K562 (cell line): ENCODE data around the gene INTS1. TPM values are rescaled to one million over a fixed set of nuclear protein-coding genes. Genes with fewer than 3 reads are reported as not detected.
A peak's percentile ranks its signal among the peaks of the same experiment; 100 is the strongest.

ENCODE experiments used
- ATF1 ChIP-seq, 2 experiments: fragments of 450-650 bp in 1 of 2; IDR thresholded peaks; 2 replicates each; pipeline ENCODE4 v1.6.1; 2016; ENCODE audit warnings: missing compliant biosample characterization in 1 of 2, missing genetic modification characterization in 1 of 2
- CEBPZ ChIP-seq: fragments of 150-350 bp; IDR thresholded peaks from 2 replicates; pipeline ENCODE4 v1.6.1; 2014; ENCODE audit warnings: low read depth, mild to moderate bottlenecking, low read length, borderline replicate concordance
- DEAF1 ChIP-seq: fragments of 450-650 bp; formaldehyde crosslinking; IDR thresholded peaks from 2 replicates; pipeline ENCODE4 v1.4.0; 2020; ENCODE audit warnings: mild to moderate bottlenecking, moderate library complexity
- E2F3 ChIP-seq: fragments of 250-450 bp; sonication (Bioruptor Pico); IDR thresholded peaks from 2 replicates; pipeline ENCODE4 v1.4.0; 2020; ENCODE audit warnings: mild to moderate bottlenecking
- ILF3 ChIP-seq: fragments of 450-650 bp; IDR thresholded peaks from 2 replicates; pipeline ENCODE4 v1.6.1; 2018; ENCODE audit warnings: antibody characterized with exemption, mild to moderate bottlenecking, moderate library complexity, borderline replicate concordance
- KLF1 ChIP-seq: fragments of 450-650 bp; IDR thresholded peaks from 2 replicates; pipeline ENCODE4 v1.6.1; 2016; ENCODE audit warnings: missing genetic modification characterization, missing compliant biosample characterization
- NBN ChIP-seq: fragments of 450-650 bp; IDR thresholded peaks from 2 replicates; pipeline ENCODE4 v1.6.1; 2016; ENCODE audit warnings: low read depth, mild to moderate bottlenecking
- NFE2L1 ChIP-seq: fragments of 450-650 bp; IDR thresholded peaks from 2 replicates; pipeline ENCODE4 v1.6.1; 2016; ENCODE audit warnings: missing genetic modification characterization, low read depth, mild to moderate bottlenecking, missing compliant biosample characterization, moderate library complexity, borderline replicate concordance
- RAD51 ChIP-seq: fragments of 450-650 bp; IDR thresholded peaks from 2 replicates; pipeline ENCODE4 v1.7.1; 2016; ENCODE audit warnings: low read depth, mild to moderate bottlenecking, borderline replicate concordance
- ZBTB40 ChIP-seq, 2 experiments: fragments of 450-650 bp in 1 of 2; sonication (generic) in 1 of 2; formaldehyde crosslinking in 1 of 2; IDR thresholded peaks; 2 replicates each; pipeline versions ENCODE4 v1.7.1 to v1.9.0; 2016 to 2022; ENCODE audit warnings: inconsistent platforms in 1 of 2, mild to moderate bottlenecking in 1 of 2, missing genetic modification reagents in 1 of 2
- ZNF165 ChIP-seq: fragments of 250-450 bp; sonication (Bioruptor Pico); IDR thresholded peaks from 2 replicates; pipeline ENCODE4 v1.4.0; 2020; ENCODE audit warnings: borderline replicate concordance
- polyA plus RNA-seq, 8 experiments: library from polyadenylated mRNA; depleted of rRNA in 4 of 8; stranded (reverse) in 5 of 8; unstranded in 3 of 8; fragments of >200 nt; fragmentation: Nextera tagmentation in 2 of 8; fragmentation: Illumina TruSeq in 1 of 8; extraction: Ambion mirVana in 2 of 8; extraction: Trizol in 1 of 8; gene quantifications; 2 replicates each; pipeline versions ENCODE4 v1.2.1 to v1.2.3, GENCODE V29; 2011 to 2014; ENCODE audit warnings: inconsistent platforms in 1 of 8, missing spikeins in 1 of 8
- total RNA-seq, 7 experiments: library from RNA; depleted of rRNA in 6 of 7; stranded (reverse); fragments of >200 nt in 6 of 7; fragmentation: Illumina TruSeq in 2 of 7; extraction: Trizol in 2 of 7; gene quantifications; 2 replicates each; pipeline versions ENCODE4 v1.2.1 to v1.2.3, GENCODE V29; 2011 to 2021; ENCODE audit warnings: low replicate concordance in 1 of 7

INTS1 gene
- total and polyA plus RNA-seq, 9 of the 15 experiments (the other 6 are each of a cell fraction or from before 2014, with no cell fraction given), result 0.34 to 119 (median 18.5) TPM

- no peak; the same call in 1 of the 2 replicates for TF ChIP-seq E2F3
- TF ChIP-seq NFE2L1 (tag), result no peak
- TF ChIP-seq NBN, result no peak
- TF ChIP-seq DEAF1, result 0 out of 2 replicates have a peak, but pooled peaks have one; percentile 22
- TF ChIP-seq ILF3, result no peak
- TF ChIP-seq ZBTB40 (IDR thresholded peaks at IDR 0.05), result peak; percentile 99
- no peak for TF ChIP-seq ZBTB40 (CRISPR knock-in tag; IDR thresholded peaks at IDR 0.05)
- no peak for TF ChIP-seq RAD51
- no peak for TF ChIP-seq ATF1 (CRISPR knock-in tag; IDR thresholded peaks at IDR 0.05)
- TF ChIP-seq ATF1 (tag; IDR thresholded peaks at IDR 0.05), result peak; percentile 38; the same call in 1 of the 2 replicates
- TF ChIP-seq ZNF165, result no peak
- TF ChIP-seq CEBPZ, result no peak
- TF ChIP-seq KLF1 (tag), result peak; percentile 59; the same call in 1 of the 2 replicates
These were observed at the start of gene INTS1 (continued) for GRCh38 chr7:1503816-1504775.
